Right lobe of liver (tissue), 6 donors: ENCODE measurements around the gene ZIC3. TPM values are rescaled to one million over a fixed set of nuclear protein-coding genes. Genes with fewer than 3 reads are reported as not detected.
"Not testable (repeated sequence)": the region's sequence is repeated elsewhere in the genome, so short reads cannot be mapped to it uniquely, and the experiment has no call there.

Experiments
- ATAC-seq, 4 donors: fragments of 200-7000 bp; cut with Tn5 transposase; one replicate each; pipeline ENCODE4 v1.9.1; 2020; ENCODE audit warnings: mild to moderate bottlenecking in 4 of 4, moderate library complexity in 4 of 4
- DNase-seq, 3 donors: peaks; one replicate each; pipeline ENCODE4 v3.0.0-alpha.2; 2020
- H3K27ac ChIP-seq, 3 donors: fragments of 200-600 bp; one replicate each; pipeline ENCODE4 v1.8.0; 2022
- H3K27me3 ChIP-seq, 2 donors: fragments of 200-600 bp; one replicate each; pipeline ENCODE4 v1.8.0; 2022
- H3K36me3 ChIP-seq, 4 donors: fragments of 200-600 bp; sonication (generic) in 1 of 4; one replicate each; pipeline versions ENCODE4 v1.5.1 to v1.8.0; 2017 to 2022; ENCODE audit warnings: control low read depth in 1 of 4
- H3K4me1 ChIP-seq, 4 donors: fragments of 200-600 bp; sonication (generic) in 1 of 4; one replicate each; pipeline versions ENCODE4 v1.5.1 to v1.8.0; 2017 to 2022; ENCODE audit warnings: control low read depth in 1 of 4
- H3K4me3 ChIP-seq, 3 donors: fragments of 200-600 bp; one replicate each; pipeline ENCODE4 v1.8.0; 2022
- H3K9me3 ChIP-seq, 4 donors: fragments of 200-600 bp; sonication (generic) in 1 of 4; one replicate each; pipeline versions ENCODE4 v1.5.1 to v1.8.0; 2017 to 2022; ENCODE audit warnings: control low read depth in 1 of 4
- POLR2A ChIP-seq: fragments of 450-650 bp; IDR thresholded peaks from one replicate; pipeline ENCODE4 v1.6.1; 2017; ENCODE audit warnings: antibody characterized with exemption, mild to moderate bottlenecking
- WGBS: methylation state at CpG from one replicate; pipeline ENCODE4 v1.1.6; 2018; ENCODE audit warnings: low coverage, low lambda C conversion rate; ENCODE audit not compliant: insufficient coverage; ENCODE audit errors: missing lambda C conversion rate; 5-methylcytosine and 5-hydroxymethylcytosine counted together
- intact Hi-C, 2 donors: fragments of 100-400 bp; cut with DNase I; formaldehyde crosslinking; loops; one replicate each; pipeline versions ENCODE4 v1.11.2 to v1.14.1; 2022
- total RNA-seq, 6 experiments: library from RNA; depleted of rRNA in 2 of 6; stranded (reverse); fragments of >200 nt in 2 of 6; fragmentation: NEBNext Ultra II Directional in 3 of 6; extraction: Animal tissue kit (Norgen Biotek cat#: 25700) in 3 of 6; gene quantifications; one replicate each; pipeline versions ENCODE4 v1.1.0 to v1.2.4, GENCODE V29; 2016 to 2023
- TF ChIP-seq, protein P1 (sequence below), 4 donors: fragments of 200-600 bp in 3 of 4; fragments of 450-650 bp in 1 of 4; IDR thresholded peaks; one replicate each; pipeline versions ENCODE4 v1.5.1 to v1.8.0; 2016 to 2022; ENCODE audit warnings: antibody characterized with exemption in 4 of 4, mild to moderate bottlenecking in 2 of 4
- donor health status: DM: no; HTN: yes; CAD: no.
- donor health status: DM: no; HTN: no; CAD: no.
- donor health status: DM: no; HTN: no; CAD: no.
- donor health status: DM: no; HTN: yes; CAD: no.
- donor health status: DM: no; HTN: yes; CAD: no.

Gene ZIC3
- total RNA-seq, 6 experiments from 2014 or later, result not detected

DNA sequence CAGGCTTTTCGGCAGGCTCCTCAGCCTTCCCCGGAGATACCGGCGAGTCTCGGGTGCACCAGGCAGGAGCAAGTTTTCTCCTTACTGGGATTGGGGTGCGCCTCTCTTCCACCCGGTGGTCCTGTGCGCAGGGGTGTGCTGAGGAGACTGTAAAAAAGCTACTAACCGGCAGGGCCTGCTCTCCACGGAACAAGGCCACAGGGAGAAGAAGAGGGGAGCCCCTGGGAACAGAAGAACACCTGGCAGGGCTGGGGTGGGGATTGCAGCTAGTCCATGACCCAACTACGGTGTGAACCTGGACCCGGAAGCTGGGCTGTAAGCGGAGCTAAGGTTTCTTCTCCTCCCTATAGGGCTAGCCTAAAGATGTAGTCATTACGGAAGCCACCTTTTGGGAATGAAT, 17.7 kb upstream of the ZIC3 start:
- TF ChIP-seq, protein P1, sequence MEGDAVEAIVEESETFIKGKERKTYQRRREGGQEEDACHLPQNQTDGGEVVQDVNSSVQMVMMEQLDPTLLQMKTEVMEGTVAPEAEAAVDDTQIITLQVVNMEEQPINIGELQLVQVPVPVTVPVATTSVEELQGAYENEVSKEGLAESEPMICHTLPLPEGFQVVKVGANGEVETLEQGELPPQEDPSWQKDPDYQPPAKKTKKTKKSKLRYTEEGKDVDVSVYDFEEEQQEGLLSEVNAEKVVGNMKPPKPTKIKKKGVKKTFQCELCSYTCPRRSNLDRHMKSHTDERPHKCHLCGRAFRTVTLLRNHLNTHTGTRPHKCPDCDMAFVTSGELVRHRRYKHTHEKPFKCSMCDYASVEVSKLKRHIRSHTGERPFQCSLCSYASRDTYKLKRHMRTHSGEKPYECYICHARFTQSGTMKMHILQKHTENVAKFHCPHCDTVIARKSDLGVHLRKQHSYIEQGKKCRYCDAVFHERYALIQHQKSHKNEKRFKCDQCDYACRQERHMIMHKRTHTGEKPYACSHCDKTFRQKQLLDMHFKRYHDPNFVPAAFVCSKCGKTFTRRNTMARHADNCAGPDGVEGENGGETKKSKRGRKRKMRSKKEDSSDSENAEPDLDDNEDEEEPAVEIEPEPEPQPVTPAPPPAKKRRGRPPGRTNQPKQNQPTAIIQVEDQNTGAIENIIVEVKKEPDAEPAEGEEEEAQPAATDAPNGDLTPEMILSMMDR (IDR thresholded peaks at IDR 0.05), result no peak
- TF ChIP-seq POLR2A, result no peak
- intact Hi-C loops, result no loop called here
- WGBS, result 18% methylated on average over 9 of the region's 14 CpGs
- ATAC-seq, result no peak
- DNase-seq, result no peak
- no peaks in the 10 kb centered on the region for H3K9me3 ChIP-seq
- H3K27ac ChIP-seq, result no peak overlapping the region
- H3K27me3 ChIP-seq, result peaks cover 0 to 11% of the 10 kb centered on the region in 2 donors
- H3K4me3 ChIP-seq, result no peak overlapping the region
- H3K4me1 ChIP-seq, result peaks cover 0 to 6% (median 0%) of the 10 kb centered on the region in 4 donors
- no peaks in the 10 kb centered on the region for H3K36me3 ChIP-seq

DNA sequence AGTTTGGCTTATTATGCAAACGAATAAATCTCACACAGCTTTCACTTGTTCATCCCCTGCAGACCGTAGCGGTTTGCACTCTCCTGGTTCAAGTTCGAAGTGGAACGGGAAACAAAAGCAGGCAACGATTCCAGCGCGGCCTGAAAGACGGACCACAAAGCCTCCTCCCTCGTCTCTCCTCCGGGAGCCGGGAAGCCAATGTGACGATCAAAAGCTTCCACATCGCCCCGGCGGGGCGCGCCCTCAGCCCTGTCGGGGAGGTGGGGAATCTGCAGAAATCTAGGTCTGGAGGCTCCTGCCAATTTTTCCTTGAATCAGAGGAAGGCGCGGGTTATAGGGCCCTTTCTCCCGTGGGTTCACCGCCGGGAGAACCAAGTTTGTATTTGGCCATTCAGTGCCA, 16.9 kb upstream of the ZIC3 start:
- WGBS, result 22% methylated on average over 14 of the region's 24 CpGs
- H3K9me3 ChIP-seq, result no peaks in the 10 kb centered on the region
- H3K27me3 ChIP-seq, result peaks cover 0 to 11% of the 10 kb centered on the region in 2 donors
- H3K36me3 ChIP-seq, result no peaks in the 10 kb centered on the region
- intact Hi-C loops, result no loop called here
- H3K27ac ChIP-seq, result no peak overlapping the region
- no peak overlapping the region for H3K4me3 ChIP-seq
- DNase-seq (no peak), ATAC-seq (no peak)
- peaks cover 0 to 6% (median 0%) of the 10 kb centered on the region in 4 donors for H3K4me1 ChIP-seq
- TF ChIP-seq, protein P1 (IDR thresholded peaks at IDR 0.05), result no peak
- TF ChIP-seq POLR2A, result no peak

DNA sequence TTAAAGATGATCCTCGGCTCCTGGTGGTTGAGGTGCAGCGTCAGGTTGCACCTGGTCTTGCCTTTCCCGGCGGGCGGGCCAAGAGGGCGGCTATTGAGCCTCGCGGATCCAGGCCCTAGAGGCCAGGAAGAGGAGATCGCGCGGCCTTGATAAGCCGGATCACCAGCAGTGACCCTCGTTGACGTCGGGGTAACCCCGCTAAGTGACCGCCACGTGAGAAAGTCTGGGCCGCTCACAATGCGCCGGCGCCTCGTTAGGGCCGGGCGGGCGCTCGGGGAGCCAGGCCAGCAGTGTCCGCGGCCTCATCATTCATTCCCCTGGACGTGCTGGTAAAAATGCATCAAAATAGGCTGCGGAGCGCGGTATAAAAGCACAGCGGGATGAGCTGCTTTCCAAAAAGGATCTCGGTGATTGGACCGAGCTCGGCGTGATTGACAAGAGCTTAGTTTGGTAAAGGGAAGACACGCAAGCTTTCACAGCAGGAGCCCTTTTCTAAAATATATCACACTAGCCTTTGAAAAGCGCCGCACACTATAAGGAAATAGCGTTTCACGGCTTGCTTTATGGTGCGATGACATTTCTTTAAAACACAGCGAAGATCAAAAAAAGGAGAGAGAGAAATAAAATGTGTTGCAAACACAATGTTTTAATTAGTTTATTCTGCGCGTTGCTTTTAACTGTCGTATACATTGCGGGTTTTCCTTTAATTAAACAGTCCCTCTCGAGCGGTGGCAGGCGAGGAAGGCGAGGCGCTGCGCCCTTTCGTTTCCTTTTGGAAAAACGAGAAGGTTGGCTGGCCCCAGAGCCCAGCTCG, 15.9 kb upstream of the ZIC3 start:
- DNase-seq (no peak), ATAC-seq (no peak)
- Histone ChIP-seq H3K4me1 (peaks cover 0 to 6% (median 0%) of the 10 kb centered on the region in 4 donors), H3K27me3 (peaks cover 0 to 11% of the 10 kb centered on the region in 2 donors), H3K4me3 (no peak overlapping the region), H3K9me3 (no peaks in the 10 kb centered on the region), H3K27ac (no peak overlapping the region), H3K36me3 (no peaks in the 10 kb centered on the region)
- WGBS, result 24% methylated on average over 39 of the region's 58 CpGs
- intact Hi-C loops, result no loop called here
- TF ChIP-seq POLR2A, result no peak
- TF ChIP-seq, protein P1 (IDR thresholded peaks at IDR 0.05), result no peak

DNA sequence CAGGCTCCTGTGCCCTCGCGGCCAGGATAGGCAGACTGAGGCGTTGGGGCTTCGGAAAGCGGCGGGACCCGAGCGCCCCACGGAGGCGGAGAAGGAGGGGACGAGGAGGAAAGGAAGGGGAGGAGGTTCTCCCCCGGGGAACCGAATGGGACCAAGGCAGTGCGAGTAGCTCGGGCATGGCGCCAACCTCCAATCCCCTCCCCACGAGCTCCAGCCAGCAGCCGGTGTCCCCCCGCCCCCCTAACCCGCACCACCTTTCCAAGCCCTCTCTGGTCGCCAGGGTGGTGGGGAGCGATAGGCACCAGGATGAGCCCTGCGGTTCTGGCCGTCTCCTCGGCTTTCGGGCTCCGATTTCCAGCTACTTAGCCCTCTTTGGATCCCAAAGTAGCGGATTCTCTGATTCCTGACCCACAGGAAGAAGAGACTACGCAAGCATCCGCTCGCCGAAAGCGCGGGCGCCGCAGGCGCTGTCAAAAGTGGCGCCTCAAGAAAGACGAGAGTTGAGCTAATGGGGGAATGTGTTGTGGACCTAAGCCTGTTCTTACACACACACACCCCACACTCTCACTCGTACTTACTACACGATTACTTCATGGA, 15.2 kb upstream of the ZIC3 start:
- WGBS, result 38% methylated on average over 10 of the region's 41 CpGs
- H3K36me3 ChIP-seq, result no peaks in the 10 kb centered on the region
- peaks cover 0 to 11% of the 10 kb centered on the region in 2 donors for H3K27me3 ChIP-seq

DNA sequence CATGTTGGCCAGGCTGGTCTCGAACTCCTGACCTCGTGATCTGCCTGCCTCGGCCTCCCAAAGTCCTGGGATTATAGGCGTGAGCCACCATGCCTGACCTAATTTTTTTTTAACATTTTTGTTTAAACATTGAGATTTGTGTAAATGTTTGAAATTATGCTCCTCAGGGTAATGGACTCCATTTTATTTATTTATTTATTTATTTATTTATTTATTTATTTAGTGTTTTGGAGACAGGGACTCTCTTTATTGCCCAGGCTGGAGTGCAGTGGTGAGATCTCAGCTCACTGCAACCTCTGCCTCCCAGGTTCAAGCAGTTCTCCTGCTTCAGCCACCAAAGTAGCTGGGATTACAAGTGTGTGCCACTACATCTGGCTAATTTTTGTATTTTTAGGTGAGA, 13.8 kb upstream of the ZIC3 start:
- 58% methylated on average over 4 of the region's 4 CpGs for WGBS

More for the DNA sequence above, 15.2 kb upstream of the ZIC3 start:
- intact Hi-C loops, result no loop called here
- no peak overlapping the region for H3K4me3 ChIP-seq
- H3K9me3 ChIP-seq, result no peaks in the 10 kb centered on the region
- no peak overlapping the region for H3K27ac ChIP-seq
- H3K4me1 ChIP-seq, result peaks cover 0 to 6% (median 0%) of the 10 kb centered on the region in 4 donors
- no peak for DNase-seq
- no peak for ATAC-seq
- no peak for TF ChIP-seq POLR2A
- TF ChIP-seq, protein P1 (IDR thresholded peaks at IDR 0.05), result no peak

More for the DNA sequence above, 13.8 kb upstream of the ZIC3 start:
- intact Hi-C loops, ATAC-seq, H3K9me3 ChIP-seq, H3K36me3 ChIP-seq, H3K4me1 ChIP-seq, DNase-seq, H3K27ac ChIP-seq, H3K4me3 ChIP-seq: not testable (repeated sequence)
- H3K27me3 ChIP-seq, result peaks cover 0 to 11% of the 10 kb centered on the region in 2 donors
